GM06990 (cell line): ENCODE measurements around the gene ZGPAT.

Experiments
- DNase-seq: peaks from one replicate; pipeline ENCODE4 v3.0.0-alpha.2; 2011; ENCODE audit not compliant: insufficient read length; ENCODE audit errors: extremely low read depth
- H3K27me3 ChIP-seq: replicated peaks from 2 replicates; pipeline ENCODE4 v1.6.0; 2011; ENCODE audit warnings: low read length; ENCODE audit not compliant: control insufficient read depth, insufficient read depth
- H3K36me3 ChIP-seq: 2 replicates; pipeline ENCODE4 v1.5.1; 2011; ENCODE audit warnings: low read length; ENCODE audit not compliant: control insufficient read depth, insufficient read depth
- H3K4me3 ChIP-seq: replicated peaks from 2 replicates; pipeline ENCODE4 v1.5.1; 2011; ENCODE audit warnings: low read depth, mild to moderate bottlenecking, control low read depth, low read length
- TF ChIP-seq, protein P1 (sequence below): IDR thresholded peaks from 2 replicates; pipeline ENCODE4 v1.5.1; 2011; ENCODE audit warnings: low read length, control low read depth, mild to moderate bottlenecking, inconsistent platforms; ENCODE audit not compliant: insufficient read depth, poor library complexity, severe bottlenecking

The ZGPAT gene

DNA sequence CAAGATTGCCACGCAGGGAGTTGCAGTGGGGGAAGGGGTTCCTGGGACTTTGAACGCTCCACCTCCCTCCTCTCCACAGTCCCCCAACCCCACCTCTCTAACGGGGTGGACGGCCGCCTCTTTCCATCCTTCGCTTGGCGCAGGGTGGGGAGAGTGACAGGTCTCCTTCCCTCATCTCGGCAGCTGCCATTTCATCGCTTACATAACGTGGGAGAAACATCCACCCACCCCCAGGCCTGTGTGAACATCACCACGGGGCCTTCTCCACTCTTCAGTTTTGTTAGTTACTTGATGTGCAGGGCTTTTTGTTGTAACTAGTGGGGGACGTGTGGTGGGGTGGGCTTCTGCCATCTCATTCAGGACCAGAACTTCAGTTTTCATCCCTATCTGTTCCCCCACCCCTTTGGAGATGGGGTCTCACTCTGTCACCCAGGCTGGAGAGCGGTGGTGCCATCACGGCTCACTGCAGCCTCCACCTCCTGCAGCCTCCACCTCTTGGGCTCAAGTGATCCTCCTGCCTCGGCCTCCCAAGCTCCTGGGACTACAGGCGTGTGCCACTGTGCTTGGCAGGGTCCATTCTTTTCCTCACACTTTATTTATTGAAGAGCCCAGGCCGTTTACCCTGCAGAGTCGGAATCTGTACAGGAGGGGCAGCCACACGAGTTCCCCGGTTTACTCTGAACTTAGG, 32.0 kb upstream of the ZGPAT start:
- TF ChIP-seq, protein P1, sequence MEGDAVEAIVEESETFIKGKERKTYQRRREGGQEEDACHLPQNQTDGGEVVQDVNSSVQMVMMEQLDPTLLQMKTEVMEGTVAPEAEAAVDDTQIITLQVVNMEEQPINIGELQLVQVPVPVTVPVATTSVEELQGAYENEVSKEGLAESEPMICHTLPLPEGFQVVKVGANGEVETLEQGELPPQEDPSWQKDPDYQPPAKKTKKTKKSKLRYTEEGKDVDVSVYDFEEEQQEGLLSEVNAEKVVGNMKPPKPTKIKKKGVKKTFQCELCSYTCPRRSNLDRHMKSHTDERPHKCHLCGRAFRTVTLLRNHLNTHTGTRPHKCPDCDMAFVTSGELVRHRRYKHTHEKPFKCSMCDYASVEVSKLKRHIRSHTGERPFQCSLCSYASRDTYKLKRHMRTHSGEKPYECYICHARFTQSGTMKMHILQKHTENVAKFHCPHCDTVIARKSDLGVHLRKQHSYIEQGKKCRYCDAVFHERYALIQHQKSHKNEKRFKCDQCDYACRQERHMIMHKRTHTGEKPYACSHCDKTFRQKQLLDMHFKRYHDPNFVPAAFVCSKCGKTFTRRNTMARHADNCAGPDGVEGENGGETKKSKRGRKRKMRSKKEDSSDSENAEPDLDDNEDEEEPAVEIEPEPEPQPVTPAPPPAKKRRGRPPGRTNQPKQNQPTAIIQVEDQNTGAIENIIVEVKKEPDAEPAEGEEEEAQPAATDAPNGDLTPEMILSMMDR, result no peak
- H3K27me3 ChIP-seq, result no peaks in the 10 kb centered on the region
- H3K4me3 ChIP-seq, result no peak overlapping the region
- DNase-seq, result no peak
- peaks cover 11% of the 10 kb centered on the region for H3K36me3 ChIP-seq

GRCh38 chr20:63678071-63678470, 29.8 kb upstream of the ZGPAT start:
- Histone ChIP-seq H3K27me3 (no peaks in the 10 kb centered on the region), H3K36me3 (peaks cover 13% of the 10 kb centered on the region), H3K4me3 (no peak overlapping the region)
- no peak for DNase-seq
- TF ChIP-seq, protein P1, result no peak

GRCh38 chr20:63678667-63679465, 29.0 kb upstream of the ZGPAT start:
- Histone ChIP-seq H3K27me3 (no peaks in the 10 kb centered on the region), H3K4me3 (no peak overlapping the region), H3K36me3 (peaks cover 11% of the 10 kb centered on the region)
- no peak for DNase-seq
- TF ChIP-seq, protein P1, result no peak

GRCh38 chr20:63679799-63680305, 28.0 kb upstream of the ZGPAT start:
- H3K27me3 ChIP-seq, result no peaks in the 10 kb centered on the region
- no peak overlapping the region for H3K4me3 ChIP-seq
- peaks cover 11% of the 10 kb centered on the region for H3K36me3 ChIP-seq
- TF ChIP-seq, protein P1, result no peak
- DNase-seq, result no peak

GRCh38 chr20:63680427-63680826, 27.4 kb upstream of the ZGPAT start:
- Histone ChIP-seq H3K27me3 (no peaks in the 10 kb centered on the region), H3K4me3 (no peak overlapping the region), H3K36me3 (peaks cover 11% of the 10 kb centered on the region)
- no peak for DNase-seq
- TF ChIP-seq, protein P1, result no peak
